Measurements from ENCODE around the gene NPAS2. TPM values are rescaled to one million over a fixed set of nuclear protein-coding genes. Genes with fewer than 3 reads are reported as not detected.

The NPAS2 gene
- polyA plus RNA-seq, 1 of the 3 experiments (the other 2 are of a cell fraction): 58.5 TPM

GRCh38 chr2:100895934-100896685 is 76.2 kb downstream of the NPAS2 start:
- H3K4me2 ChIP-seq: no peak overlapping the region
- ChIA-PET POLR2A (no interaction called here), CTCF (interaction anchor here (1.1 kb wide), 1 partner anchor 89 kb away, joined by 5 read pairs; no protein-coding TSS in a partner anchor)
- no peaks in the 10 kb centered on the region; the same call in 1 of the 2 replicates for H3K79me2 ChIP-seq (ENCODE audit: insufficient read depth)
- H3K4me1 ChIP-seq (ENCODE audit: control insufficient read depth in 1 of 2, insufficient read depth in 2 of 2, low read depth in 1 of 2, low read length in 1 of 2): peaks cover 16 to 41% of the 10 kb centered on the region in 2 experiments
- no peaks in the 10 kb centered on the region for H3K9me2 ChIP-seq
- TF ChIP-seq EP300 (IDR thresholded peaks at IDR 0.05; ENCODE audit: borderline replicate concordance in 1 of 2, low read depth in 1 of 2, low read length in 1 of 2) (peak in 1 of 2 experiments; percentile 28; a peak in 1 of 4 replicates), GATA2 (CRISPR knock-in tag; IDR thresholded peaks at IDR 0.05) (no peak)
- DNase-seq: no peak
- no peaks in the 10 kb centered on the region for H4K20me1 ChIP-seq (ENCODE audit: insufficient read depth)
- H3K9ac ChIP-seq: no peak overlapping the region
- H3K36me3 ChIP-seq (replicated peaks in 1 of 2; ENCODE audit: control insufficient read depth in 1 of 2, insufficient read depth in 2 of 2, low read length in 1 of 2): peaks cover 4 to 12% of the 10 kb centered on the region in 2 experiments
- no peaks in the 10 kb centered on the region; the same call in 1 of the 2 replicates for H3K9me3 ChIP-seq
- no peak overlapping the region for H2AFZ ChIP-seq (ENCODE audit: low read depth)
- H3K27ac ChIP-seq (ENCODE audit: low read depth in 2 of 2, low read length in 1 of 2): peak overlapping the region in 1 of 2 experiments; percentile 75; a peak in 2 of 4 replicates
- peaks cover 10% of the 10 kb centered on the region for H3F3A ChIP-seq (replicated peaks; ENCODE audit: insufficient read depth)
- H3K27me3 ChIP-seq (ENCODE audit: insufficient read depth): no peaks in the 10 kb centered on the region
- 58% methylated on average over 3 of the region's 3 CpGs for WGBS (ENCODE audit: low lambda C conversion rate)
- no peak overlapping the region; a peak in 1 of 4 replicates for H3K4me3 ChIP-seq (ENCODE audit: low read depth in 2 of 2, low read length in 1 of 2)

DNA sequence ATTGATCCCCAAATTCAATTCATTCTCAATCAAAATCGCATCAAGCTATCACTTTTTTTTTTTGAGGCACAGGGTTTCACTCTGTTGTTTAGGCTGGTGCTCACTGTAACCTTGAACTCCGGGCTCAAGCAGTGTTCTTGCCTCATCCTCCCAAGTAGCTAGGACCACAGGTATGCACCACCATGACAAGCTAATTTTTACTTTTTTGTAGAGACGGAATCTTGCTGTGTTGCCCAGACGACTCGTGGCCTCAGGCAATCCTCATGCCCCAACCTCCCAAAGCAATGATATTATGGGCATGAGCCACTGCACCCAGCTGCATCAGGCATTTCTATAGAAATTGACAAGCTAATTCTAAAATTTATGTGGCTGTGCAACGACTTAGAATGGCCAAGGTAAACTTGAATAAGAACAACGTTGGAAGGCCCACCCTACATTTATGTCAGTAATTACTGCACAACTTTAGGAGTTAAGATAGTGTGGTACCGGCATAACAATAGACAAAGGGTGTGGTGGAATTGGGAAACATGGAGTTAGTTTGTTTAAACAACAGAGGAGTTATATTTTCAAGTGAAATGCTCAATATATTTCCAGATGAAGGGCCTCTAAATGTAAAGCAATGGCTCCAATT is 78.2 kb downstream of the NPAS2 start:
- H2AFZ ChIP-seq (ENCODE audit: low read depth): no peak overlapping the region
- H3K36me3 ChIP-seq (replicated peaks in 1 of 2; ENCODE audit: control insufficient read depth in 1 of 2, insufficient read depth in 2 of 2, low read length in 1 of 2): peaks cover 6 to 12% of the 10 kb centered on the region in 2 experiments
- CTCF ChIA-PET: no interaction called here
- no peak overlapping the region for H3K4me3 ChIP-seq (ENCODE audit: low read depth in 2 of 2, low read length in 1 of 2)
- H3K27ac ChIP-seq (ENCODE audit: low read depth in 2 of 2, low read length in 1 of 2): no peak overlapping the region
- POLR2A ChIA-PET: no interaction called here
- peaks cover 27 to 32% of the 10 kb centered on the region in 2 experiments for H3K4me1 ChIP-seq (ENCODE audit: control insufficient read depth in 1 of 2, insufficient read depth in 2 of 2, low read depth in 1 of 2, low read length in 1 of 2)
- DNase-seq: no peak
- H3K9me3 ChIP-seq: no peaks in the 10 kb centered on the region; the same call in 1 of the 2 replicates
- H3K9ac ChIP-seq: no peak overlapping the region
- H3K4me2 ChIP-seq: no peak overlapping the region
- H4K20me1 ChIP-seq (ENCODE audit: insufficient read depth): no peaks in the 10 kb centered on the region
- H3F3A ChIP-seq (replicated peaks; ENCODE audit: insufficient read depth): peaks cover 10% of the 10 kb centered on the region
- 81% methylated on average over 8 of the region's 8 CpGs for WGBS (ENCODE audit: low lambda C conversion rate)
- H3K9me2 ChIP-seq: no peaks in the 10 kb centered on the region
- H3K27me3 ChIP-seq (ENCODE audit: insufficient read depth): no peaks in the 10 kb centered on the region
- no peaks in the 10 kb centered on the region; the same call in 1 of the 2 replicates for H3K79me2 ChIP-seq (ENCODE audit: insufficient read depth)
- TF ChIP-seq SIN3A (IDR thresholded peaks at IDR 0.05; ENCODE audit: borderline replicate concordance, low read depth, low read length): no peak
- no peak for TF ChIP-seq GATA2 (CRISPR knock-in tag; IDR thresholded peaks at IDR 0.05)
- no peak for TF ChIP-seq RCOR1 (IDR thresholded peaks at IDR 0.05; ENCODE audit: low read length)
- TF ChIP-seq RAD21 (IDR thresholded peaks at IDR 0.05; ENCODE audit: low read length): no peak
- no peak for TF ChIP-seq REST (IDR thresholded peaks at IDR 0.05; ENCODE audit: low read depth, low read length)
- no peak for TF ChIP-seq TCF12 (IDR thresholded peaks at IDR 0.05)
- no peak for TF ChIP-seq USF1 (IDR thresholded peaks at IDR 0.05; ENCODE audit: borderline replicate concordance, low read depth)
- no peak for TF ChIP-seq RXRA (IDR thresholded peaks at IDR 0.05; ENCODE audit: borderline replicate concordance, low read depth)
- TF ChIP-seq GABPA (IDR thresholded peaks at IDR 0.05; ENCODE audit: low read depth): no peak
- TF ChIP-seq, protein P1, sequence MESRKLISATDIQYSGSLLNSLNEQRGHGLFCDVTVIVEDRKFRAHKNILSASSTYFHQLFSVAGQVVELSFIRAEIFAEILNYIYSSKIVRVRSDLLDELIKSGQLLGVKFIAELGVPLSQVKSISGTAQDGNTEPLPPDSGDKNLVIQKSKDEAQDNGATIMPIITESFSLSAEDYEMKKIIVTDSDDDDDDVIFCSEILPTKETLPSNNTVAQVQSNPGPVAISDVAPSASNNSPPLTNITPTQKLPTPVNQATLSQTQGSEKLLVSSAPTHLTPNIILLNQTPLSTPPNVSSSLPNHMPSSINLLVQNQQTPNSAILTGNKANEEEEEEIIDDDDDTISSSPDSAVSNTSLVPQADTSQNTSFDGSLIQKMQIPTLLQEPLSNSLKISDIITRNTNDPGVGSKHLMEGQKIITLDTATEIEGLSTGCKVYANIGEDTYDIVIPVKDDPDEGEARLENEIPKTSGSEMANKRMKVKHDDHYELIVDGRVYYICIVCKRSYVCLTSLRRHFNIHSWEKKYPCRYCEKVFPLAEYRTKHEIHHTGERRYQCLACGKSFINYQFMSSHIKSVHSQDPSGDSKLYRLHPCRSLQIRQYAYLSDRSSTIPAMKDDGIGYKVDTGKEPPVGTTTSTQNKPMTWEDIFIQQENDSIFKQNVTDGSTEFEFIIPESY (IDR thresholded peaks at IDR 0.05; ENCODE audit: borderline replicate concordance, low read depth): no peak
- no peak for TF ChIP-seq YY1 (IDR thresholded peaks at IDR 0.05; ENCODE audit: low read depth)
- TF ChIP-seq EP300 (IDR thresholded peaks at IDR 0.05; ENCODE audit: borderline replicate concordance in 1 of 2, low read depth in 1 of 2, low read length in 1 of 2): no peak

All from SK-N-SH (cell line).